NCI-H2107 treated with DMSO at 0.1 percent for 48 hours (cell line): ENCODE measurements around the gene SFTA2.
"Not testable (repeated sequence)": the region's sequence is repeated elsewhere in the genome, so short reads cannot be mapped to it uniquely, and the experiment has no call there.

Experiments used
- DNase-seq: peaks from one replicate; lab custom pipeline; 2025; ENCODE audit not compliant: unreplicated experiment; lab: John Stamatoyannopoulos, UW

SFTA2 gene

DNA sequence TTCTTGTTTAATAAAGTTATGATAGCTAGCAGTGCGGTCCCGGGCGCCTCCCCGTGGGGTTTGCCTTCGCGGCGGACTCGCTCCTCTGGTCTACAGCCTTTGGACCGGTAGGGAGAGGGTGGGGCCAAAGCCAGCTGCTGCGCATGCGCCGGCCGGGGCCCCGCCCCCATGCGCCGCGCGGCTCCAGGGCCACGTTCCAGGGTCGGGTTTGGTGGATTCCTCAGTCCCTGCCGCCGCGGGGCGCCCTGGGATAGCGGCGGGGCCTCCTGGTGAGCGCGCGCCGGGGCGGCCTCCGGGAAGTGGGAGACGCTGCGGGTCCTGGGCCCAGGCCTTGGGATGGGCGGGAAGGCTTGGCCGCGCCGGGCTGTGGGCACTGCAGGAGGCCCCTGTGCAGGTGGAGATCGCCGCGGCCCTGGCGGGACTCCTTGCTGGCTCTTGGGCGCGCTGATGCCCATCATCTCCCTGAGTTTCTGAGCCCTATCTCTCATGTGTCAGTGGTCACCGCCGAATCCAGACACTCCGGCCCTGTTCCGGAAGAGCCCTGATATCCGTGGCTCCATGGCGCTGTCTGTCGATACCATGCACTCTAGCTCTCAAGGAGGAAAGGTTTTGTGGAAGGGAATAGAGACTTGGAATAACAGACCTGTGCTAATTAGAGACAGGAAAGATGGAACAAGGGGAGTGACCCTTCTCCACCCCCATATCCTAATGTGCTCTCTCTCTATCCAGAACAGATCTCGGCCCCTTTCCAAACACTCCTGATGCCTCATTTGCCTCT is 17.7 kb downstream of the SFTA2 start, which contains the start of gene VARS2:
TSS of gene VARS2 (plus strand) at position 163 of the 778 bp plus-strand sequence. CDS start at position 762, 599 bp downstream.
- DNase-seq, result peak; percentile 61

DNA sequence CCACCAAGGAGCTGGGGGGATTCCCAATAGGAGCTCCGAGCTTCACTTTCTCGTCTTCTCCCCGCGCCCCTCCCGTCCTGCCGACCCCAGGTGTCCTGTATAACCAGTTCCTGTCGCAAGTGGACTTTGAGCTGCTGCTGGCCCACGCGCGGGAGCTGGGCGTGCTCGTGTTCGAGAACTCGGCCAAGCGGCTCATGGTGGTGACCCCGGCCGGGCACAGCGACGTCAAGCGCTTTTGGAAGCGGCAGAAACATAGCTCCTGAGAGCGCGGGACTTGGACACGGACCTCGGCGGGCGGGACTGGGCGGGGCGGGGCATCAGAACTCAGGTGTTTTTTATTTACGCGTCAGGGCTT is 18.3 kb downstream of the SFTA2 start:
- DNase-seq, result no peak

DNA sequence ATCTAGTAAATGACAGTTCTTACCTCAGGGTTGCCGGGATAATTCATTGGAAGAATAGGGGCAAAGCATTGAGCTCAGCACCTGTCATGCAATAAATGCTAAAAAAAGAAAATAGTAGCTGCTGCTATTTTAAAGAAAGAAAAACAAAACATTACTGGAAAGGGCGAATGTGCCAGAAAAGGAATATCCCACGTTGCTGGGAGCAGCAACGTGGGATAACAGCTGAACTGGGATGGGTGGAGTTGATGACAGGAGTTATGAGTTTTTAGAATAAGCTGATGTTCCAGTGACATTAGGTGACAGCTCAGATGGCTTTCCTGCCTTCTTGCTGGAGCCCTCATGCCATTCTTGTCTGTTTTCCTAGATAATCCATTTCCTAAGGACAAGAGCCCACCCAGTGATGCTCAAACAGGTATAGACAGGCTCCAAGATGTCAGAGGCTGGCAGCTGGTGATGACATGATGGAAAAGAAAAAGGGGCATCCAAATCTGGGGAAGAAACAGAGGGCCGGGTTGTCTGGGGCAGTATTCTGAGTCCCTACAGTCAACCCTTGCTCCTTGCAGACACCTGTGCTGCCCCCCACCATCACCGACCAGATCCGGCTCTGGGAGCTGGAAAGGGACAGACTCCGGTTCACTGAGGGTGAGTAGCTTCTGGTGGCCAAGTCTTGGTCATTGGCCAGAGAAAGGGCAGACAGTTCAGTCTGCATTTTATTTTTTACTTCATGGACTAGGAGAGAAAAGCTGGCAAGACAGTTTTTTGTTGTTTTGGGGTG is 19.0 kb downstream of the SFTA2 start:
- no peak for DNase-seq

DNA sequence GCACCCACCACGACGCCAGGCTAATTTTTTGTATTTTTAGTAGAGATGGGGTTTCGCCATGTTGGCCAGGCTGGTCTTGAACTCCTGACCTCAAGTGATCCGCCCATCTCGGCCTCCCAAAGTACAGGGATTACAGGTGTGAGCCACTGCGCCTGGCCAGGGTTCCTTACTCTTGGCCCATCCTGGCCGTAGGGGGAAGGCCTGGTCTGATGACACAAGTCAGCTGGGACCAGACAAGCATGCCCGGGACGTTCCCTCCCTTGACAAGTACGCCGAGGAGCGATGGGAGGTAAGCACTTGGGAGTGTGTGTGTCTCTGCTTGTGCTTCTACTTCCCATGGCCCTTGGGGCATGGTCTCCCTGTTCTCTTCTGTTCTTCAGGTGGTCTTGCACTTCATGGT is 21.5 kb downstream of the SFTA2 start:
- not testable (repeated sequence) for DNase-seq

DNA sequence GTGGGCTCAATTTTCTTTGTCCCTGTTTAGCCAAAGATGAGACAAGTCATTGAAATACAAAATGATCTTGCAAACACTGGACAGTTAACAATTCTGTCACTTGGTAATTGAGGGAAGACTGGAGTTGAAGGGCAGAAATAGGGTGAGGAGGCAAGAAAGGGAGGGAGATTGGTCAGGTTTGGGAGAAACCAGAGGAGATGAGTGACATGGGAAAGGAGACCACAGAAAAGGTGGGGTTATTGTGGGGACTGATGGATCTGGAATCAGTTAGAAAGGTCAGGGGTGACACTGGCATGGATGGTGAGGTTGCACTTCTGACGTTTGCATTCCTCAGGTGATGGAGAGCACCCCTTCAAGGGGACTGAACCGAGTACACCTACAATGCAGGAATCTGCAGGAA is 23.3 kb downstream of the SFTA2 start:
- DNase-seq, result no peak

DNA sequence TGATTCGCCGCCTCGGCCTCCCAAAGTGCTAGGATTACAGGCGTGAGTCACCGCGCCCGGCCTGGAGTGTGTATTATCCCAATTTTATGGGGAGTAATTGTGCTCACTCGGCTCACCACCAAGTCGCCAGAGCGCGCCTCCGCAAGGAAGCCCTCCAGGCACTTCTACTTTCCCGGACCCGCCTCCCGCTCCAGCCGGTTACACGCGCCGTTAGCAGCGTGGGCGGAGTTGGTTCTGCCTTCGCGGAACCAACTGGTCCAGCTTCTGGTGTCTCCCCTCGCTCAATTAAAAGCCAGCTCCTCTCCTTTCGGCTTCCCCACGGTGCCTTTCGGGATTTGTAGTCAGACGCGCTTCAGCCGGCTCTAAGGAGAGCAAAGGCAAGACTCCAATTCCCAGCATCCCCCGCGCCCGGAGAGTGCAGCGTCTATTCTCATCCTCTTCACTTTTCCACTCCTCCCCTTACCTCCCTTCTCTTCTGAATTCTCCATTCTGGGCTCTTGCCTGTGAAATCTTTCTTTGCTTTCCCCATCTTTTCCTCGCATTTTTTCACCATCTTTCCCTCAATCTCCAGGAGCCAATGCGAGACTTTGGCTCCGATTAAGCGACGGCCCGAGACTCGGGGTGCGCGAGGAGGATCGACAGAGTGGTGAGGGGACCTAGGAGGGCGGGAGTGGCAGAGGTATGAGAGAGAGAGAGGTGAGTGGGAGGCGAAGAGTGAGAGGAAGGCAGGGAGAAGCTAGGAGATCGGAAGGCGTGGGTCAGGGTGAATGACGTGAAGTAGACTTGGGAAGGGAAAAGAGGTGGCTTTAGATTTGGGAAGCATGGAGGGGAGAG is 24.0 kb downstream of the SFTA2 start, which contains the start of gene GTF2H4:
TSS of gene GTF2H4 (plus strand) at position 450 of the 834 bp plus-strand sequence.
- peak; percentile 89 for DNase-seq

DNA sequence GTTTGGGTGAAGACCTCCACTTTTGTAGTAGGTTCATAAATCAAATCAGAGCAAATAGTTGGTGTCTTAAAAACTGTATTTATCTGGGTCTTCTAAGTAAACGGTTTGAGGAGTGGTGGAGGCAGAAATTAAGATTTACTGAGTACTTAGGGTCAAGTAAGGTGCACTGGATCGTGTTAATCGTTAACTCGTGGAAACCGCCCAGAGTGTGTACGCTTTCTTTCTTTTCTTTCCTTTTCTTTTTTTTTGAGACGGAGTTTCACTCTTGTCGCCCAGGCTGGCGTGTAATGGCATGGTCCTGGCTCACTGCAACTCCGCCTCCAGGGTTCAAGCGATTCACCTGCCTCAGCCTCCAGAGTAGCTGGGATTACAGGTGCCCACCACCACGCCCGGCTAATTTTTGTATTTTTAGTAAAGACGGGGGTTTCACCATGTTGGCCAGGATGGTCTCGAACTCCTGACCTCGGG is 24.6 kb downstream of the SFTA2 start:
- not testable (repeated sequence) for DNase-seq

DNA sequence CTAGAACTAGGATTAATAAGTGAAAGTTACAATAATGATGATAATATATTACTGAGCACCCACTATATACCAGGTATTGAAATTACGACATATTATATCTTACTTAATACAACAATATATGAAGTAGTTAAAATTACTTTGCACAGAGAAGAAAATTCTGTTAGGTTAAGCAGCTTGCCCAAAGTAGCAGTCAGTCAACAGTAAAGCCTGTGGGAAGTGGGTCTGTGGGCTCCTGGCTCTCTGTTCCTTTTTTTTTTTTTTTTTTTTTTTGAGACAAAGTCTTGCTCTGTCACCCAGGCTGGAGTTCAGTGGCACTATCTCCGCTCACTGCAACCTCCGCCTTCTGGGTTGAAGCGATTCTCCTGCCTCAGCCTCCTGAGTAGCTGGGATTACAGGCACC is 28.7 kb downstream of the SFTA2 start:
- DNase-seq, result no peak

DNA sequence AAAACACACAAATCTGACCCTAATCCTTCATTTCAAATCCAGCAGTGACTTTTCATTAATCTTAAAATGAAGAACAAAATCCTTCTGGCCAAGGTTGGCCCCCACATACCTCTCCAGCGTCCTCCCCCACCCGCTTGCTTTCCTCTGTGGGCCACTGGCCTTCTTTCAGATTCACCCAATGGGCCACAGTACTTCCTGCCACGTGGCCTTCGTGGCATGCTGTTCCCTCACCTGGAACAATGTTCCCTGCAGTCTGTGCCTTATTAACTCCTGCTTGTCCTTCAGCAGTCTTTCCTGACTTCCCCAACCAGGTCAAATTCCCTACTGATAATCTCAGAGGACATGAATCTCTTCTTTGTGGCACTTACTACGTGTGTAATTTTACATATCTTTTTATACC is 29.3 kb downstream of the SFTA2 start:
- no peak for DNase-seq

DNA sequence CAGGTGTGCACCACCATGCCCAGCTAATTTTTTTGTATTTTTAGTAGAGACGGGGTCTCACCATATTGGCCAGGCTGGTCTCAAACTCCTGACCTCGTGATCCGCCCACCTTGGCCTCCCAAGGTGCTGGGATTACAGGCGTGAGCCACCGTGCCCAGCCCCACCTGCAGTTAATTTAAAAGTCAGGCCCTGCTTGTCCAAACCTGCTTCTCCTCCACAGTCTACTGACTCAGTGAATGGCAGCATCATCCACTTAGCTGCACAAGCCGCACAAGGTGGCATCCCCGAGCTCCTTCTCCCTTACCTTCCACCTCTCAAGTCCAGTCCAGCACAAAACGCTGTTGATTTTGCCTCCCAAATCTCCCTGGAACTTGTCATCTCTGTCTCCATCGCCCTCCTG is 29.8 kb downstream of the SFTA2 start:
- not testable (repeated sequence) for DNase-seq

DNA sequence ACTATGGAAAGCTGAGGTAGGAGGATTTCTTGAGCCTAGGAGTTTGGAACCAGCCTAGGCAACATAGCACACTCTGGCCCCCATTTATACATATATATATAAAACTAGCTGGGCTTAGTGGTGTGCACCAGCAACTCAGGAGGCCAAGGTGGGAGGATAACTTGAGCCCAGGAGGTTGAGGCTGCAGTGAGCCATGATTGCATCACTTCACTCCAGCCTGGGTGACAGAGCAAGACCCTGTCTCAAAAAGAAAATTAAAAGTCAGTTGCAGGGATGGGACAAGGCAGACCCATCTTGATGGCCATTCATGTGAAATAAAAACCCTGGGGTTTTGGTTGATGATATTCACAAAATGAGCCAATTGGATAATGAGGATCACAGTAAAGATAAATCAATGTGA is 30.5 kb downstream of the SFTA2 start:
- DNase-seq, result no peak

DNA sequence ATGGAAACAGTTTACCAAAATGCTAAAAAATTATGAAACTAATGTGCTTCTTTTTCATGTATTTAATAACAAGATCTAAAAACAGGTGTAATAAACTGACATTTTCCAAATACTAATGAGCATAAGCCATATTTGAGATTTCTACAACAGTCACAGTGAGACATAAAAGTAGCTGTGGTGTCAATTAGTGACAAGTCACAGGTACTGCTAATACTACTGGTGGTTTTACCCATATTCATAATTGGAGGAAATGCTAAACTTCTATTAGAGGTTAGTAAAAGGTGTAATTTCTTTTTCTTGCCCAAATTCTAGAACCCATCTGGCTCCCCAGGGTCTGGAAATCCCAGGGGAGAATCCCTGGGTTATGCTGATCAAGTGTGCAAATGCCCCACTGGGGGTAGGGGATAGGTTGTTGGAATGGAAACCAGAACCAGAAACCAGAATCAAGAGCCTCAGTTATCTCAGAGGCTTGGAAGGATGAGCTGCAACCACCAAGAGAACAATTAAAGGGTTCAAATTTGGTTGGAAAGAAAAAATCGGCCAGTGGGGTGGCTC is 31.0 kb downstream of the SFTA2 start:
- no peak for DNase-seq

DNA sequence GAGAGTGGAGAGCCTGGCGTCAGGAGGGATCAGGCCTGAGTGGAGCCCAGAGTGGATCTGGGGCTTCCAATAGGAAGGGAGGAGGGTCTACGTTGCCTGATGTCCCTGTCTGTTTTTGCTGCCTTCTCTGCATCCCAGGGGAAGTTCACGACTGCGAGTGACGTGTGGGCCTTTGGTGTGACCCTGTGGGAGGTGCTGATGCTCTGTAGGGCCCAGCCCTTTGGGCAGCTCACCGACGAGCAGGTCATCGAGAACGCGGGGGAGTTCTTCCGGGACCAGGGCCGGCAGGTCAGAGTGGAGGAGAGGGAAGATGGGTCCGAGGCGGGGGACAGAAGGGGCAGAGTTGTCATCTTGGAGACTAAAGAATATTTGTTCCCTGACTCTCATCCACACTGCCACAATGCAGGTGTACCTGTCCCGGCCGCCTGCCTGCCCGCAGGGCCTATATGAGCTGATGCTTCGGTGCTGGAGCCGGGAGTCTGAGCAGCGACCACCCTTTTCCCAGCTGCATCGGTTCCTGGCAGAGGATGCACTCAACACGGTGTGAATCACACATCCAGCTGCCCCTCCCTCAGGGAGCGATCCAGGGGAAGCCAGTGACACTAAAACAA is 33.1 kb downstream of the SFTA2 start:
- no peak for DNase-seq

DNA sequence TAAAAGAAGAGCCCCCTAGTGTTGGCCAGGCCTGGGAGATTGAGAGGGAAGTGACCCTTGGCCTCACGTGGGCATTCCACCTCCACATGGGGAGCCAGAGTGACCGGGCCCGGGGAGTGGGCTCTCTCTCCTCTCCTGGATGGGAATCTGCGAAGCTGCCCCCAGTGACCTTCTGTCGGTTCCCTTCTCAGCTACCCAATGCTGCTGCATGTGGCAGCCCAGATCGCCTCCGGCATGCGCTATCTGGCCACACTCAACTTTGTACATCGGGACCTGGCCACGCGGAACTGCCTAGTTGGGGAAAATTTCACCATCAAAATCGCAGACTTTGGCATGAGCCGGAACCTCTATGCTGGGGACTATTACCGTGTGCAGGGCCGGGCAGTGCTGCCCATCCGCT is 34.1 kb downstream of the SFTA2 start:
- DNase-seq, result no peak

DNA sequence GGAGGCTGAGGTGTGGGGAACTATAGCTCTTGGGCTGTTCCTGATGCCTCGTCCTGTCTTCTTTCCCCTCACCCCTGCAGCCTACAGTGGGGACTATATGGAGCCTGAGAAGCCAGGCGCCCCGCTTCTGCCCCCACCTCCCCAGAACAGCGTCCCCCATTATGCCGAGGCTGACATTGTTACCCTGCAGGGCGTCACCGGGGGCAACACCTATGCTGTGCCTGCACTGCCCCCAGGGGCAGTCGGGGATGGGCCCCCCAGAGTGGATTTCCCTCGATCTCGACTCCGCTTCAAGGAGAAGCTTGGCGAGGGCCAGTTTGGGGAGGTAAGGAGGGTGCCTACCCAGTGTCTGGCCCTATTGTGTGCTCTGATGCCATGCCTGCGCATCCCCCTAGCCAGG is 35.4 kb downstream of the SFTA2 start:
- DNase-seq, result no peak

DNA sequence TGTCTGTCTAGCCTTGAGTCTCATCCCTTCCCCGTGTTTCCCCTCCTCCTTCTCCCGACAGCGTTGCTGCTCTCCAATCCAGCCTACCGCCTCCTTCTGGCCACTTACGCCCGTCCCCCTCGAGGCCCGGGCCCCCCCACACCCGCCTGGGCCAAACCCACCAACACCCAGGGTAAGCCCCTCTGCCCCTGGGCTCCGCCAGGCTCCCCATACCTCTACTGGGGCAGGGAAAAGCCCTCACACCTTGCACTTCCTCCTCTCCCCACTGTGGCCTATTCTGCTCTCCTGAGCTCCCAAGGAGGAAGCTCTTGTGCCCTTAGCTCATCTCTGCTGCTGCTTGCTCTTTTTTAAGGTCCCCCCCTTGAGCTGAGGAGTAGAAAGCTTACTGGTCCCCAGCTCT is 36.6 kb downstream of the SFTA2 start:
- no peak for DNase-seq

DNA sequence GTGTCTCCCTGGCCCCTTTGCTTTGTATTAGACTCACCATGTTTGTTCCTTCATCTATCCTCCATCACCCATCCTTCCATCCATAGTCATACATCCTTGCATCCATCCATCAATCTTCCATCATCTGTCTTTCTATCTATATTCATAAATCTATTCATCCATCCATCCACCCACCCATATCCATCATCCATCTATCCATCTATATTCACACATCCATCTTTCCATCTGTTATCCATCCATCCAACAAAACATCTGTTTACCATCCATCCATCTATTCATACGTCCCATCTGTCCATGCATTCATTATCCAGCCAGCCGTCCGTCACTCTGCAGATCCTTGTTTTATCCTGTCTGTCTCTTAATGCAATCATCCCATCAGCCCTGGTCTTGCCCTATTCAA is 37.0 kb downstream of the SFTA2 start:
- DNase-seq, result no peak

DNA sequence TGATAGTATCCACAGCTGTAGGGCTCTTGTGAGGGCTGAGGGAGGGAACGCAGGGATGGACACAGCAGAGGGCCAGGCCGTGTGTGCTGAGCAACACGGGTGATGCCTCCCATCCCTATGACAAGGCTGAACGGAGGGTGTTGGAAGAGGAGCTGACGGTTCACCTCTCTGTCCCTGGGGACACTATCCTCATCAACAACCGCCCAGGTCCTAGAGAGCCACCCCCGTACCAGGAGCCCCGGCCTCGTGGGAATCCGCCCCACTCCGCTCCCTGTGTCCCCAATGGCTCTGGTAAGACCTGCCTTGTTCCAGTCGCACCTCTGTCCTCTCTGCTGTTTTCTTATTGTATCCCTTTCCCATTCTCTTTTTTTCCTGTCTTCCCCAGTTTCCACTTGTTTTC is 37.6 kb downstream of the SFTA2 start:
- DNase-seq, result no peak

DNA sequence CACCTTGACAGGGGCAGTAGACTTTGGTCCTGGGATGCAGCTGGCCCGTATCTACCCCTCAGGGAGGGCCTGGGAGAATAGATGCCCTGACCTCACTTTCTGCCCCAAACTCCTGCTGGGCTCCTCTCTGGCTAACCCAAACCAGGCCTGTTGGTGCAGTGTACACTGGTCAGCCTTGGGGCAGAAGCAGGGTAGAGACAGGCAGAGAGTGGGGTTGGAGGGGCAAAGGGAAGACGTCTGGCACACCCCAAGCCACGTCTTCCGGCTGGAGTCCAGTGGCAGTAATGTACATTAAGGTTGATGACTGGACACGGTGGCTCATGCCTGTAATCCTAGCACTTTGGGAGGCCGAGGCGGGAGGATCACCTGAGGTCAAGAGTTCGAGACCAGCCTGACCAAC is 38.3 kb downstream of the SFTA2 start:
- no peak for DNase-seq

DNA sequence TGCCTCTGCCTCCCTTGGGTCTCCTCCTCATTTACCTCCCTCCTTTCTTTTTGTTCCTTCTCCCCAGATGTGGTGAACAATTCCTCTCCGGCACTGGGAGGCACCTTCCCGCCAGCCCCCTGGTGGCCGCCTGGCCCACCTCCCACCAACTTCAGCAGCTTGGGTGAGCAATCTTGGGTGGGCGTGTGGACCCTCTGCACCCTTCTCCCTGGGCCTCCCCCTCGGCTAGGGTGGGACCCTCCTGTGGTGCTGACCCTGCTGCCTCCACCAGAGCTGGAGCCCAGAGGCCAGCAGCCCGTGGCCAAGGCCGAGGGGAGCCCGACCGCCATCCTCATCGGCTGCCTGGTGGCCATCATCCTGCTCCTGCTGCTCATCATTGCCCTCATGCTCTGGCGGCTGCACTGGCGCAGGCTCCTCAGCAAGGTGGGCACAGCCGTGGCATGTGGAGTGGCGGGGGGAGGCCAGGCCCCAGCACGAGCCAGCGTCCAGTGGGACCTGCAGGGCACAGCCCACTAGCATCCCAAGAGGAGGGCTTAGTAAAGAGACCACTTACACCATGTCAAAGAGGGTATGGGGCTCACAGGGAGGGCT is 38.9 kb downstream of the SFTA2 start:
- DNase-seq, result no peak
